IPS DF 6.9 (cell line): ENCODE data around the gene OR51B2.

Experiments used
- DNase-seq: peaks from one replicate; pipeline ENCODE4 v3.0.0-alpha.2; 2013; ENCODE audit warnings: low read depth, low spot score
- H3K27ac ChIP-seq: one replicate; pipeline ENCODE4 v1.5.1; 2013; ENCODE audit warnings: low read length, control low read depth
- H3K27me3 ChIP-seq: 2 replicates; pipeline ENCODE4 v1.6.1; 2013; ENCODE audit warnings: mild to moderate bottlenecking, low read length; ENCODE audit not compliant: control insufficient read depth, insufficient read depth
- H3K36me3 ChIP-seq: 2 replicates; pipeline ENCODE4 v1.6.1; 2013; ENCODE audit warnings: low read length; ENCODE audit not compliant: control insufficient read depth, insufficient read depth
- H3K4me1 ChIP-seq: 2 replicates; pipeline ENCODE4 v1.6.1; 2013; ENCODE audit warnings: low read length; ENCODE audit not compliant: control insufficient read depth, insufficient read depth
- H3K4me3 ChIP-seq: 2 replicates; pipeline ENCODE4 v1.5.1; 2013; ENCODE audit warnings: mild to moderate bottlenecking, low read length
- H3K9me3 ChIP-seq: 2 replicates; pipeline ENCODE4 v1.6.1; 2013; ENCODE audit warnings: low read length, inconsistent platforms; ENCODE audit not compliant: control insufficient read depth, insufficient read depth
- WGBS: extraction: QIAGEN DNeasy Blood & Tissue Kit; methylation state at CpG from one replicate; pipeline ENCODE4 v1.1.7; 2013; ENCODE audit warnings: mixed read lengths, missing lambda C conversion rate; ENCODE audit not compliant: insufficient read length, insufficient coverage; 5-methylcytosine and 5-hydroxymethylcytosine counted together

The OR51B2 gene

GRCh38 chr11:5291207-5291838 is 32.8 kb downstream of the OR51B2 start:
- peak; percentile 18 for DNase-seq
- no peaks in the 10 kb centered on the region for H3K27me3 ChIP-seq
- no peak overlapping the region for H3K27ac ChIP-seq

DNA sequence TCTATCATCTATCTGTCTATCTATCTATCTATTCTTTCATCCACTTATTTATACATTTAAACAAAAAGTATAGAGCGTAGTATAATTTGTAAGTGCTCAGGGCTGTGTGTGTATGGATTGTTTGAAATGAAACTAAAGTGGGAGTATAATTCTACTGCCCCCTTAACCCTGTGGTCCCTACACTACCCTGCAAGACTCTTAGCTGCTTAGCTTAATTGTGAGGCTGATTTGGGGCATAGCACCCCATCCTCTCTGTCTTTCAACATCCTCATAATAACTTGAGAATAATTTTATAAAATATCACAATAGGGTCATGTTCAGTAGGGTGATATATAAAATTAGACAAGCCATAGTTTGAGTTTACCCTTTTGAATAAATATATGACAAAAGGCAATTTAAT is 34.0 kb downstream of the OR51B2 start:
- Histone ChIP-seq H3K4me1 (no peaks in the 10 kb centered on the region), H3K9me3 (no peaks in the 10 kb centered on the region), H3K4me3 (no peak overlapping the region), H3K36me3 (no peaks in the 10 kb centered on the region), H3K27ac (no peak overlapping the region), H3K27me3 (no peaks in the 10 kb centered on the region)
- DNase-seq: no peak
- no CpG with 5 or more reads among the region's 1 CpG for WGBS

More at GRCh38 chr11:5291207-5291838, 32.8 kb downstream of the OR51B2 start:
- Histone ChIP-seq H3K36me3 (no peaks in the 10 kb centered on the region), H3K4me1 (no peaks in the 10 kb centered on the region), H3K4me3 (no peak overlapping the region), H3K9me3 (no peaks in the 10 kb centered on the region)
- no CpG with 5 or more reads among the region's 1 CpG for whole genome bisulfite sequencing

DNA sequence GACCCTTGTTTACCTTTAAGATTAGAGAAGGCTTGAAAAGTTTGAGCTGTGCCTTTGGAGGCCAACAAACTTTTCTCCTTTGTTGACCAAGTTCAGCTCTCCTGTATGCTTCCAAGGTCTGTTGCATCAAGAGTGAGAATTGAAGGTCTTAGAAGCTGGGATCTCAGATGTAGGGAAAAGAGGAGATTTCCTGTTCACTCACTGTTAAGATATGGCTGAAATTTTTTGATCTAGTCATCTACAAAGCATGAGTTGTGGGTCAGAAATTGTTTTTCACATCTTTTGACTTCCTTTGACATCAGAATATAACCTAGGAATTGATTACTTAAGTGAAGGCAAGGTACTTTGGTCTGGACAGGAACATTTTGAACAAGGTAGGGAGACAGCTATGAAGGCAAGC is 34.4 kb downstream of the OR51B2 start:
- no peak for DNase-seq
- no peaks in the 10 kb centered on the region for H3K36me3 ChIP-seq
- no peaks in the 10 kb centered on the region for H3K9me3 ChIP-seq
- H3K27ac ChIP-seq: no peak overlapping the region
- H3K4me3 ChIP-seq: no peak overlapping the region
- H3K4me1 ChIP-seq: no peaks in the 10 kb centered on the region
- H3K27me3 ChIP-seq: no peaks in the 10 kb centered on the region

GRCh38 chr11:5288906-5289550 is 35.1 kb downstream of the OR51B2 start:
- no peaks in the 10 kb centered on the region for H3K9me3 ChIP-seq
- no peaks in the 10 kb centered on the region for H3K4me1 ChIP-seq
- DNase-seq: no peak
- H3K4me3 ChIP-seq: no peak overlapping the region
- H3K27me3 ChIP-seq: no peaks in the 10 kb centered on the region
- H3K27ac ChIP-seq: no peak overlapping the region
- H3K36me3 ChIP-seq: no peaks in the 10 kb centered on the region
- no CpG with 5 or more reads among the region's 6 CpGs for WGBS

DNA sequence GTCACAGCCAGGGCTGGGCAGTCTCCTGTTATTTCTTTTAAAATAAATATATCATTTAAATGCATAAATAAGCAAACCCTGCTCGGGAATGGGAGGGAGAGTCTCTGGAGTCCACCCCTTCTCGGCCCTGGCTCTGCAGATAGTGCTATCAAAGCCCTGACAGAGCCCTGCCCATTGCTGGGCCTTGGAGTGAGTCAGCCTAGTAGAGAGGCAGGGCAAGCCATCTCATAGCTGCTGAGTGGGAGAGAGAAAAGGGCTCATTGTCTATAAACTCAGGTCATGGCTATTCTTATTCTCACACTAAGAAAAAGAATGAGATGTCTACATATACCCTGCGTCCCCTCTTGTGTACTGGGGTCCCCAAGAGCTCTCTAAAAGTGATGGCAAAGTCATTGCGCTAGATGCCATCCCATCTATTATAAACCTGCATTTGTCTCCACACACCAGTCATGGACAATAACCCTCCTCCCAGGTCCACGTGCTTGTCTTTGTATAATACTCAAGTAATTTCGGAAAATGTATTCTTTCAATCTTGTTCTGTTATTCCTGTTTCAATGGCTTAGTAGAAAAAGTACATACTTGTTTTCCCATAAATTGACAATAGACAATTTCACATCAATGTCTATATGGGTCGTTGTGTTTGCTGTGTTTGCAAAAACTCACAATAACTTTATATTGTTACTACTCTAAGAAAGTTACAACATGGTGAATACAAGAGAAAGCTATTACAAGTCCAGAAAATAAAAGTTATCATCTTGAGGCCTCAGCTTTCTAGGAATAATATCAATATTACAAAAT is 35.8 kb downstream of the OR51B2 start:
- Histone ChIP-seq H3K4me1 (no peaks in the 10 kb centered on the region), H3K9me3 (no peaks in the 10 kb centered on the region), H3K27me3 (no peaks in the 10 kb centered on the region), H3K36me3 (no peaks in the 10 kb centered on the region), H3K4me3 (no peak overlapping the region), H3K27ac (no peak overlapping the region)
- no peak for DNase-seq
- WGBS: no CpG with 5 or more reads among the region's 7 CpGs

- Histone ChIP-seq H3K27ac (no peak overlapping the region), H3K36me3 (no peaks in the 10 kb centered on the region), H3K9me3 (no peaks in the 10 kb centered on the region), H3K4me1 (no peaks in the 10 kb centered on the region), H3K27me3 (no peaks in the 10 kb centered on the region), H3K4me3 (no peak overlapping the region)
- no CpG with 5 or more reads among the region's 3 CpGs for WGBS
- no peak for DNase-seq
Measured at GRCh38 chr11:5286901-5287300, 37.2 kb downstream of the OR51B2 start.

GRCh38 chr11:5286351-5286750 is 37.7 kb downstream of the OR51B2 start:
- WGBS: no CpG with 5 or more reads among the region's 1 CpG
- no peaks in the 10 kb centered on the region for H3K36me3 ChIP-seq
- no peaks in the 10 kb centered on the region for H3K27me3 ChIP-seq
- no peak overlapping the region for H3K4me3 ChIP-seq
- H3K27ac ChIP-seq: no peak overlapping the region
- no peaks in the 10 kb centered on the region for H3K4me1 ChIP-seq
- DNase-seq: no peak
- no peaks in the 10 kb centered on the region for H3K9me3 ChIP-seq

GRCh38 chr11:5285703-5286340 is 38.3 kb downstream of the OR51B2 start:
- no CpG with 5 or more reads among the region's 4 CpGs for WGBS

GRCh38 chr11:5284637-5285036 is 39.5 kb downstream of the OR51B2 start:
- WGBS: no CpG with 5 or more reads among the region's 2 CpGs
- Histone ChIP-seq H3K27ac (no peak overlapping the region), H3K4me1 (no peaks in the 10 kb centered on the region), H3K27me3 (no peaks in the 10 kb centered on the region), H3K4me3 (no peak overlapping the region), H3K36me3 (no peaks in the 10 kb centered on the region), H3K9me3 (no peaks in the 10 kb centered on the region)
- no peak for DNase-seq

More at GRCh38 chr11:5285703-5286340, 38.3 kb downstream of the OR51B2 start:
- H3K36me3 ChIP-seq: no peaks in the 10 kb centered on the region
- no peak for DNase-seq
- H3K27me3 ChIP-seq: no peaks in the 10 kb centered on the region
- H3K27ac ChIP-seq: no peak overlapping the region
- H3K4me3 ChIP-seq: no peak overlapping the region
- H3K4me1 ChIP-seq: no peaks in the 10 kb centered on the region
- H3K9me3 ChIP-seq: no peaks in the 10 kb centered on the region

- Histone ChIP-seq H3K27me3 (no peaks in the 10 kb centered on the region), H3K9me3 (no peaks in the 10 kb centered on the region), H3K36me3 (no peaks in the 10 kb centered on the region), H3K4me1 (no peaks in the 10 kb centered on the region), H3K4me3 (no peak overlapping the region), H3K27ac (no peak overlapping the region)
- WGBS: no CpG with 5 or more reads among the region's 1 CpG
- DNase-seq: no peak
Measured at GRCh38 chr11:5283882-5284281, 40.2 kb downstream of the OR51B2 start.
